GM21515 (cell line): ENCODE data around the gene FBH1.
A peak's percentile ranks its signal among the peaks of the same experiment; 100 is the strongest.
"Not testable (repeated sequence)": the region's sequence is repeated elsewhere in the genome, so short reads cannot be mapped to it uniquely, and the experiment has no call there.

Experiments used
- ATAC-seq: cut with Tn5 transposase; IDR thresholded peaks from one replicate; pipeline ENCODE4 v1.9.1; 2021; ENCODE audit not compliant: unreplicated experiment

Gene FBH1

GRCh38 chr10:5902511-5903274 is 12.7 kb downstream of the FBH1 start:
- no peak for ATAC-seq

DNA sequence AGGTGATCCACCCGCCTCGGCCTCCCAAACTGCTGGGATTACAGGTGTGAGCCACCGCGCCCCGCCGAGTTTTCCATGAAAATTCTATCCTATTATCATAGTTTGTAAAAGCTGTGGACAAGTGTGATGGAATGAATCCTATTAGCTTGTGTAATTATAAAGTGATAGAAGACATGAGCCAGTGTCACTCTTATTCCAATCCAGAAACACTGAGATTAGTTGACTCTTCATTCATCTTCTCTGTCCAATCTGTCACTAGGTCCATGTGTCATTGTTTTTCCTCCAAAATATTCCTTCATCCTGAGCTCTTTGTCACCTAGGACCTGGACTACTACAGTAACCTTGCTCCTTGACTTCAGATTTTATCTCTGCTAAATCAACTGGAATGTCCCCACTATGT is 13.5 kb downstream of the FBH1 start:
- no peak for ATAC-seq

DNA sequence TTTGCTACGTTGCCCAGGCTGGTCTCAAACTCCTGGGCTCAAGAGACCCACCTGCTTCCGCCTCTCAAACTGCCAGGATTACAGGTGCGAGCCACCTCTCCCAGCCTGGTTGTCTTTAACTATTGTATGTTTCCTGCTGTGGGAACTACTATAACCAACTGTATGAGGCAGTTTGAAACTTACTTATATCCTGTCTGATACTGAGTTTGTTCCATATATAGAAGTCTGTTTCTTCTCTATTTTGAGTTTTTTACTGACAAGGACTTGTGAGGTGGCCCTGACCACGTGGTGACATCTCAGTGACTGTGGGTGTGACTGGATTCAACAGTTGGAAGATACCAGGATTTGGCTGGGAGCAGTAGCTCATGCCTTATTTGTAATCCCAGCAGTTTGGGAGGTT is 14.2 kb downstream of the FBH1 start:
- peak; percentile 92 for ATAC-seq

GRCh38 chr10:5905854-5906507 is 15.9 kb downstream of the FBH1 start:
- ATAC-seq, result no peak

GRCh38 chr10:5906651-5907050 is 16.6 kb downstream of the FBH1 start:
- no peak for ATAC-seq

DNA sequence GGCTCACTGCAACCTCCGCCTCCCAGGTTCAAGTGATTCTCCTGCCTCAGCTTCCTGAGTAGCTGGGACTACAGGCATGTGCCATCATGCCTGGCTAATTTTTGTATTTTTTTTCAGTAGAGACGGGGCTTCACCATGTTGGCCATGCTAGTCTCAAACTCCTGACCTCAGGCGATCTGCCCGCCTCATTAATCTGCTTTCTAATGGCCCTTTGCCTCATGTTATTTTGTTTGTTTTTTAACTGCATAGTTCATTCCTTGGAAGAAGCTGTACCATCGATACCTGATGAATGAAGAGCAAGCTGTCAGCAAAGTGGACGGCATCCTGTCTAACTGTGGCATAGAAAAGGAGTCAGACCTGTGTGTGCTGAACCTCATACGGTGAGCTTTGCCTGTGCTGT is 18.6 kb downstream of the FBH1 start:
- not testable (repeated sequence) for ATAC-seq

GRCh38 chr10:5910323-5911100 is 20.5 kb downstream of the FBH1 start:
- no peak for ATAC-seq

- no peak for ATAC-seq
These were observed 21.6 kb downstream of the FBH1 start for GRCh38 chr10:5911670-5912069.

DNA sequence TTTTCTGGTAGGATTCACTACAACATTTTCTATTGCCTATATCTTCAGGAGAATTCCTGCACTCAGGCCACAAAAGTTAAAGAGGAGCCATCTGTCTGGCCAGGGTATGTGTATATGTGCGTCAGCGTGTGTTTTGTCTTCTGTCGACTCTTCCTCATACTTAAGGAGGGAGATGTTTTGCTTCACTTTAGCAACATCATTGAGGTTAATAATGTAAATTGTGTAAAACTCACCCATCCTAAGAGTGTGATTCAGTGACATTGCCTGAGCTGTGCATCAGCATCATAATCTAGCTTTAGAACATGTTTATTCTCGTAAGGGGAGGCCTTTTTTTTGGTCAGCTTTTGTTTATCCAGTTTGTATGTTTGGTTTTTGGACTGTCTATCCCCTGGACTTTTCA is 23.7 kb downstream of the FBH1 start:
- no peak for ATAC-seq

GRCh38 chr10:5915451-5915850 is 25.4 kb downstream of the FBH1 start:
- ATAC-seq, result no peak

DNA sequence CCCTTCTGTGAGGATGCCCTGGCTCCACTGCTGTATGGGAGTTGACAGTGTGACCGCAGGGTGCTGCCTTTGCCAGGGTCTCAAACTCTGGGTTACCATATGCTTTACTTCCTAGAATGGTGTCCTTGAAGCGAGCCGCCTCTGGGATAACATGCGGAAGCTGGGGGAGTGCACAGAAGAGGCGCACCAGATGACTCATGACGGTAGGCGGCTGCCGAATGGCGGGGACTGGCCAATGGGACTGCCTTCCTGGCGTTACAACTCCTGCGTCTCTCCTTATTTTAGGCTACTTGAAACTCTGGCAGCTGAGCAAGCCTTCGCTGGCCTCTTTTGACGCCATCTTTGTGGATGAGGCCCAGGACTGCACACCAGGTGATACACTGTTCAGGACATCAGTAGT is 27.3 kb downstream of the FBH1 start:
- no peak for ATAC-seq

GRCh38 chr10:5918763-5919162 is 28.7 kb downstream of the FBH1 start:
- ATAC-seq, result no peak

DNA sequence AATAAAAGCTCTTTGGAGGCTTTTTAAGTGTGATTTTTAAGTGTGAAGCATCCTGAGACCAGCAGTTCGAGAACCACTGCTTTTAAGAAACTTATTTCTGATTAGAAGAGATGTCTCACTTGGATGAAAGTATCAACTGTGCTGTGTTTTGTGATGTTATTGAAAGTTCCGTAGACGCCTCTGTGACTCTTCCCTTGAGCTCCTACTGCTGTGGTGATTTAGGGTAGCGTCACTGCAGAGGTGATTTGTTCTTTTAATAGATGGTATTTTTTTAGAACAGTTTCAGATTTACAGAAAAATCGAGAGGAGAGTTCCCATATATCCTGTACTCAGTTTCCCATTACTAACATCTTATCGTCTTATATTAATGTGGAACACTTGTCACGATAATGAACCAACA is 29.5 kb downstream of the FBH1 start:
- no peak for ATAC-seq

DNA sequence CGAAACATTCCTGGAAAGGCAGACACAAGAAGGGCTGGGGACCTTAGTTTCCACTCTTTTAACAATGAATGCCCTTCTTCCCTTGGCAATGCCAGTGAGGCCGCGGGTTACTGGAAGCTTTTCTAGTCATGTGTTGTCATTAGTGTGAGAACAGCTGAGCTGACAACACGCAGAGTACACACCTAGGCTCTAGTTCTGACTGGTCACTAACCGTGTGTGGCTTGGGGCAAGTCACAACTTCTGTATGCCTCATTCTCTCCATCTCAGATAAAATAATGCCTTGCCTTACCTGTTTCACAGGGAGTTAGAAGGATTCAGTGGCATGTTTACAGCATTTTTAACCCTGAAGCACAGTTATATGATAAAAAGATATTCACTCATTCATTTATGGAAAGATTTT is 31.7 kb downstream of the FBH1 start:
- no peak for ATAC-seq

DNA sequence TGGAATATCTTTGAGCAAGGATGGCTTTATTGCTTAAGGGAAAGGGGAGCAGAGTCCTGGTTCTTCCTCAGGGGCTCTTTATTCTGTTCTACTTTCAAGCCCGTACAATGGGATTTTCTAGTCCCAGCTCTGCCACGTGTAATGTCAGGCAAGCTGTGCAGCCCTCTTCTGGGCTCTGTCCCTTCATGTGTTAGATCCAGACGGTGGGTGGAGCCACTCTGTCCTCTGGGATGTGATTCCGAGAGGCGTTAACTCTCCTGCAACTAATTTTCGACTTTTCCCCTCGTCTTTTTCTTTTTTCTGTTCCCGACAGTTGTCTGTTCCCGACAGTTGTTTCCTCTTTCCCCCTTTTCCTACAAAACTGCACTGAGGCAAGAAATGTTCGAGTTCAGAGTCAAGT is 34.8 kb downstream of the FBH1 start:
- ATAC-seq, result no peak

DNA sequence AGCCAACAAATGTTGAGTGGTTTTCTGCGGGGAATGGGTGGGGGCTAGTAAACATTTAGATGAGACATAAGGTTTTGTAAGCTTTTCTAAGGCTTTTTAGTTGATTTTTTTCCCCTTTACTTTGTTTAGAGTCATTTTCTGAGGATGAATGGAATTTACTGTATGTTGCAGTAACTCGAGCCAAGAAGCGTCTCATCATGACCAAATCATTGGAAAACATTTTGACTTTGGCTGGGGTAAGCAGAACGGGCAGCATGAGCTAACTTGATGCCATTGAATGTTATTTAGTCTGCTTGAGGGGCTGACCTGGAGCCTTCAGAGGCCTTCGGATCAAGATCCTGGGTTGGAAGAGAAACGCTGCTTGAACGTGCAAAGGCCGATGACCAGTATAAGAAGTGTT is 37.3 kb downstream of the FBH1 start:
- ATAC-seq, result no peak

DNA sequence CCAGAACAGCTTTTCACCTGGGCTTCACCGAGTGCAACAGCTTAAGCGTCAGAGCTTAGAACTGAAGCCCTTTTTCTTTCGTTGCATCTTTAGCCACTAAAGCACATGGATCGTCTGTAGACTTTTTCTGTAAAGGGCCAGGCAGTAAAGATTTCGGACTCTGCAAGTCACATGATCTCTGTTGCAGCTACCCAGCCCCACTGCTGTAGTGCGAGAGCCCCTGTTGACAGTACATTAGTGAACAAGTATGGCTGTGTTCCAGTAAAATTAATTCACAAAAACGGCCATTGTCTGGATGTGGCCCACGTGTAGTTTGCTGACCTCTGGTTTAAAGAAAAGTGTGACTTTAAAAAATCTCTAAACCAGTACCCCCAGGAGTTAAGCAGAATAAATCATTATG is 39.4 kb downstream of the FBH1 start:
- no peak for ATAC-seq

- ATAC-seq, result no peak
These were observed 40.2 kb downstream of the FBH1 start for GRCh38 chr10:5930272-5930671.

DNA sequence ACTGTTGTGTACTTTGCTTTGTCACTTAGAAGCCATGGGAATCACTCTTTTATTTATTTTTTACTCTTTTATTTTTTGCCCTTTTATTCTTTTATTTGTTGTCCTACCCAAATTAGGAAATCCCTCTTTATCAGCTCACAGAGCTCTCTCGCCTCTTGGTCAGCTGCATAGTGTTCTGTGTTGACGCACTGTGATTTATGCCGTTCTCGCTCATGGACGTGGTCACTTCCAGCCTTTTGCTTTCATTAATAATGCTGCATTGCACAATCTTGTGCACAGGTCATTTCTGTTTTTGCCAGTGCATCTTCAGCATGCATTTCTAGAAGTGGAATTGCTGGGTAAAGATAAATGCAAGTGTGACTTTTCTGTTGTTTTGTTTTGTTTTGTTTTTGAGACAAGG is 42.3 kb downstream of the FBH1 start:
- ATAC-seq, result no peak

DNA sequence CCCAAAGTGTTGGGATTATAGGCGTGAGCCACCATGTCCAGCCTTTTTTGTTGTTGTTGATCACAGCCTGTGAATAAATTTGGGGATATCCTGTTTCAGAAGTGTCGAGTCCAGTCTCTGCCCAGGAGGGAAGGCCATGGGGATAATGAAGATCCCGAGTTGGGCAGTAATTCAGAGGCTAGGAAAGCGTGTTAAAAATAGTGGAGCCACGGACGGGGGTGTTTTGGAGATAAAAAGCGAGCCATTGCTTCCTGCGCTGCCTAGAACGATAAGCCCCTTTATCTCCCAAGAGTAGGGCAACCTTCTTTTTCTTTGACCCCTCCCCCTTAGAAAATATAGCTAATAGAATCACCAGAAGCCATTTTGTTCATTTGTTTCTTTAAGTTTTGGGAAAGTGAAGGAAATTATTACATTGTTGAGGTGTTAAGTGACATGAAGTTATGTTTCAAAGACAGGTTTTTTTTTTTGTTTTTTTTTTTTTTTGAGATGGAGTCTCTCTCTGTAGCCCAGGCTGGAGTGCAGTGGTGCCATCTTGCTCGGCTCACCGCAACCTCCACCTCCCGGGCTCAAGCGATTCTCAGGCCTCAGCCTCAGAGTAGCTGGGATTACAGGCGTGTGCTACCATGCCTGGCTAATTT is 44.0 kb downstream of the FBH1 start:
- no peak for ATAC-seq

GRCh38 chr10:5935628-5936027 is 45.6 kb downstream of the FBH1 start:
- no peak for ATAC-seq

DNA sequence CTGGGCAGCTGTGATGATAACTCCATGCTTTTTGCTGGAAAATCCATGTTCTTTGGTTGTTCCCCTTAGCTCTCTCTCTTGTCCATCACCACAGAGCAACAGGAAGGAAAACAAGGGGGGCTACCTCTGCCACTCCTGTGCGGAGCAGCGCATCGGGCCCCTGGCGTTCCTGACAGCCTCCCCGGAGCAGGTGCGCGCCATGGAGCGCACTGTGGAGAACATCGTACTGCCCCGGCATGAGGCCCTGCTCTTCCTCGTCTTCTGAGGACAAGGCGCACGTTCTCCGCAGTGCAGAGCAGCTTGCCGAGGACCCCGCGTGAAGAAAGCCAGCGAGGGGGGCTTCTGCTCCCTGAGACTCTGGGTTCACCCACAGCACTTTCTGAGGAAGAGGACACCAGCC is 47.0 kb downstream of the FBH1 start:
- no peak for ATAC-seq
